Measurements from ENCODE around the gene NKAIN1. TPM values are rescaled to one million over a fixed set of nuclear protein-coding genes. Genes with fewer than 3 reads are reported as not detected.

NKAIN1 gene
- total RNA-seq, 1 experiment from 2014 or later: 1.1 TPM

- DNase-seq (ENCODE audit: low read depth, low spot score) (peak; percentile 27), ATAC-seq (no peak)
- Histone ChIP-seq H3K4me2 (ENCODE audit: low read length) (no peak overlapping the region), H3K4me1 (ENCODE audit: control insufficient read depth in 1 of 2, insufficient read depth in 2 of 2, low read length in 2 of 2) (peaks cover 7 to 18% of the 10 kb centered on the region in 2 experiments; a peak in 3 of 4 replicates), H3K79me2 (ENCODE audit: insufficient read depth, low read length) (no peaks in the 10 kb centered on the region), H2AFZ (ENCODE audit: low read depth, low read length, poor library complexity, severe bottlenecking) (no peak overlapping the region), H3K4me3 (replicated peaks in 1 of 2; ENCODE audit: low read depth in 1 of 2, low read length in 2 of 2) (no peak overlapping the region), H3K36me3 (ENCODE audit: control insufficient read depth in 1 of 2, insufficient read depth in 2 of 2, low read length in 2 of 2) (no peaks in the 10 kb centered on the region), H3K9ac (ENCODE audit: low read length) (no peak overlapping the region), H3K27ac (ENCODE audit: low read depth, low read length) (no peak overlapping the region), H3K9me3 (ENCODE audit: control insufficient read depth in 1 of 2, insufficient read depth in 1 of 2, low read depth in 1 of 2, low read length in 2 of 2) (no peaks in the 10 kb centered on the region), H4K20me1 (ENCODE audit: insufficient read depth) (no peaks in the 10 kb centered on the region), H3K9me2 (ENCODE audit: insufficient read depth) (no peaks in the 10 kb centered on the region), H3K27me3 (ENCODE audit: insufficient read depth, low read length) (peaks cover 3% of the 10 kb centered on the region; the same call in 1 of the 2 replicates)
- RAD21 ChIA-PET (ENCODE audit: low non-redundant PET in 1 of 2, low total read pairs in 2 of 2, uncharacterized antibody in 2 of 2, unreplicated experiment in 2 of 2): no interaction called here
- TF ChIP-seq ELF1 (IDR thresholded peaks at IDR 0.05; ENCODE audit: borderline replicate concordance, low read depth): no peak
- no peak for TF ChIP-seq CBX3 (IDR thresholded peaks at IDR 0.05; ENCODE audit: low read depth)
- TF ChIP-seq REST (IDR thresholded peaks at IDR 0.05; ENCODE audit: low read depth): peak; percentile 15; the same call in 1 of the 2 replicates
- TF ChIP-seq FOSL1 (IDR thresholded peaks at IDR 0.05; ENCODE audit: low read depth): no peak
- peak; percentile 84 to 88 (median 87) for TF ChIP-seq CTCF (IDR thresholded peaks at IDR 0.05 in 2 of 3, conservative IDR thresholded peaks at IDR 0.05 in 1 of 3; ENCODE audit: borderline replicate concordance in 1 of 3, insufficient read depth in 1 of 3, low read depth in 2 of 3, low read length in 2 of 3)
- peak; percentile 92 for TF ChIP-seq RAD21 (IDR thresholded peaks at IDR 0.05; ENCODE audit: low read depth)
- no TSS peak for BruUV-seq (replicated peaks)
- CTCF ChIA-PET: interaction anchor here (0.8 to 5.4 kb wide), 11 partner anchors 13 to 605 kb away, joined by 3 to 49 read pairs (median 7); partner anchors contain the start of genes SNRNP40 and ZCCHC17
- intact Hi-C loops (cut with micrococcal nuclease): loop anchor here (1.0 to 10.0 kb wide), 3 partner anchors 151 to 601 kb away; no protein-coding TSS in a partner anchor
- POLR2A ChIA-PET: no interaction called here
Observed at GRCh38 chr1:31183927-31184554, 55.6 kb downstream of the NKAIN1 start.
